Activated CD4-positive, CD25-positive, alpha-beta regulatory T cell treated with anti-CD3 and anti-CD28 coated beads, Interleukin-2, amount 50 U/mL, for 72 hours (primary cell): ENCODE data around the gene MMP20.

Source experiments
- DNase-seq: peaks from one replicate; pipeline ENCODE4 v3.0.0; 2021

MMP20 gene

GRCh38 chr11:102552020-102552419 lies 73.1 kb downstream of the MMP20 start:
- no peak for DNase-seq

GRCh38 chr11:102551169-102551781 lies 73.9 kb downstream of the MMP20 start:
- DNase-seq, result no peak

- no peak for DNase-seq
Observed at GRCh38 chr11:102546923-102547471, 78.1 kb downstream of the MMP20 start.

GRCh38 chr11:102546427-102546826 lies 78.7 kb downstream of the MMP20 start:
- no peak for DNase-seq

- DNase-seq, result no peak
Observed at GRCh38 chr11:102545701-102546100, 79.4 kb downstream of the MMP20 start.

GRCh38 chr11:102544594-102544993 lies 80.5 kb downstream of the MMP20 start:
- no peak for DNase-seq

- no peak for DNase-seq
Observed at GRCh38 chr11:102539567-102539966, 85.6 kb downstream of the MMP20 start.

- no peak for DNase-seq
Observed at GRCh38 chr11:102538932-102539331, 86.2 kb downstream of the MMP20 start.

- no peak for DNase-seq
Observed at GRCh38 chr11:102534261-102534872, 90.8 kb downstream of the MMP20 start.

GRCh38 chr11:102530558-102530957 lies 94.6 kb downstream of the MMP20 start, which contains the start of gene MMP7:
TSS of gene MMP7 (minus strand) at chr11:102530747. CDS start at chr11:102530700, 47 bp downstream.
- no peak for DNase-seq

GRCh38 chr11:102528618-102529017 lies 96.5 kb downstream of the MMP20 start:
- DNase-seq, result no peak

- DNase-seq, result no peak
Observed at GRCh38 chr11:102527684-102528083, 97.4 kb downstream of the MMP20 start.

- DNase-seq, result no peak
Observed at GRCh38 chr11:102527041-102527440, 98.1 kb downstream of the MMP20 start.
